NCI-H748 (cell line): Measurements from ENCODE around the gene MZB1.
"Not testable (repeated sequence)": the region's sequence is repeated elsewhere in the genome, so short reads cannot be mapped to it uniquely, and the experiment has no call there.

Source experiments
- DNase-seq: peaks from one replicate; lab custom pipeline; 2025; ENCODE audit not compliant: unreplicated experiment; lab: John Stamatoyannopoulos, UW

Gene MZB1

DNA sequence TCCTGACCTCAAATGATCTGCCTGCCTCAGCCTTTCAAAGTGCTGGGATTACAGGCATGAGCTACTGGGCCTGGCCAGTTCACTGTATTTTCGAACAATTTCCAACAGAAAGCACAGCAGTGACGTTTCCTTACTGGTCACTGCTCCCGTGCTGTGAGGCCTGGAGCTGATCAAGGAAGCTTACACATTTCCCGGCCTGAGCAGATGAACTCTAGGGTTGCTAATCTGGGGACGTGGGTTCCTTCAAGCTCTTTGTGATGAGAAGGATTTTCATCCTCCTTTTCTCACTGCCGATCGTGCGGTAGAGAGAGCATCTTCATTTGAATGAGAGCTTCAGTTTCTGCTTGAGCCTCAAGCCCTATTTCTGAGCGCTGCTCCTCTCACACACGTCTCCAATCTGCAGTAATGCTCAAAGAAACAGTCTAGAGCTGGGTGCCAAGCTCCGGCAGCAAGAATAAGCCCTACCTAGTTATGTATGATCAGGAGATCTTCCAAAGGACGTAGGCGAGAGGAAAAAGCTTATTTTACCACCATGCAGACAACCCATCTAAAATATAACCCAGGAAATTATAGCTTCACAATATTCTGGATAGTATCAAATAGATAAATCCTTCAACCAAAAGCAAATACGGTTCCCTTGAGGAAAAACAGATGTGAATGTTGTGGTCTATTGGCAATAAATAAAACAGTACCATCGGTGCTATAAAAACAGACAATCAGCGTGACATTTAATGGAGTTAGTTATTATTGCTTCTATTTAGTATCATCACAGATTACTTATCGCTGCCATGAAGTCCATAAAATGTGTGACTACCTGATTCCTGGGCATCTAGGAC lies 21.5 kb upstream of the MZB1 start:
- no peak for DNase-seq

GRCh38 chr5:139410121-139410992 lies 20.6 kb upstream of the MZB1 start:
- DNase-seq = no peak

- DNase-seq = not testable (repeated sequence)
These were observed 19.4 kb upstream of the MZB1 start for GRCh38 chr5:139409116-139409515.

- DNase-seq = no peak
These were observed 18.5 kb upstream of the MZB1 start for GRCh38 chr5:139408191-139408590.

DNA sequence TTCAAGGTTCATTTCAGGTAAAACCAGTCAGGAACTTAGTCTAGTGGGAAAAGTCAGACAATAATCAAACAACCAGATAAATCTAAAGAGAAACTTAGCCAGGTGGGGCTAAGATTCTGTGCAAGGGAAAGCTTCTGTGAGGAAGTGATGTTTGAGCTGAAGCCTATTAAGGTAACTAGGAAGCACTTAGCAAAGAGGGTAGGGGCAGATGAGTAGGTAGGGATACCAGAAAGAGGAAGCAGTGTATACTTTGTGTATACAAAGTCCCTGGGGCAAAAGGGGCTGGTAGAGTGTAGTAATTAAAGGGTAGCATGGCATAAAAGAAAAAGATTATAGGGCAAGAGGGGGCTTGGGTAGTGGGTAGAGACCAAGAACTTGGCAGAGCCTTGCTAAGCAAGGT lies 17.8 kb upstream of the MZB1 start:
- no peak for DNase-seq

- no peak for DNase-seq
These were observed 17.2 kb upstream of the MZB1 start for GRCh38 chr5:139406963-139407362.

- peak; percentile 46 for DNase-seq
These were observed 14.7 kb upstream of the MZB1 start for GRCh38 chr5:139404484-139404840.

DNA sequence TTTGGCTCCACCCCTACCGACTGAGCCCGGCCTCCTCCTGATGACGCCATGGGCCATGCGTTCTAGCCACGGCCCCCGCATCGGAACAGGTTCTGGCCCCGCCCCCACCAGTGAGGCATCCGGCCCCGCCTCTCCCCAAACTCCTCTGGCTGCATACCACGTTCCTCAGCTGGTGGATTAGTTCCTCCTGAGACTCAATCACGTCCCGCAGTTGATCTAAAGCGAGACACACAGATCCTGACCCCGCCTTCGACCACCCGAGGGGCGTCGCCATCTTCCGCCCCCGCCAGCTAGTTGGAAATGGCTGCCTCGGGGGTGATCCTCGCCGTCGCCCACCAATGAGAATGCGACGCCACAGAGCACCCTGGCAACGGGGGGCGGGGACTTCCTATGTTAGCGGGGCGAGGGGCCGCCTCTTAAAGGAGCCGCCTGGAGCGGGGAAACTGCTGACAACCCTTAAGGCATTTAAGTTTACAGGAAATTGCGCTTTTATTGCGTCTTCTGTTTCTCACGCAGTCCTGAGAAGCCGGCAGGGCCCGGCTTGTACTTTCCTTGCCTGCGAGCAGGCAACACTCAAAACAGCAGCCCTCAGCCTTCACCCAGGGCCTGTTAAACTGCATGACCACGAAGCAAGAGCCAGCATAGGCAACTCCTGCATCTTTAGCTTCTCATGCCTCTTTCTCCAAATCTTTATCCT lies 14.2 kb upstream of the MZB1 start, which contains the start of gene SPATA24:
TSS of gene SPATA24 (minus strand) at position 303 of the 697 bp plus-strand sequence. CDS start at position 274, 29 bp downstream.
- peak; percentile 97 for DNase-seq

DNA sequence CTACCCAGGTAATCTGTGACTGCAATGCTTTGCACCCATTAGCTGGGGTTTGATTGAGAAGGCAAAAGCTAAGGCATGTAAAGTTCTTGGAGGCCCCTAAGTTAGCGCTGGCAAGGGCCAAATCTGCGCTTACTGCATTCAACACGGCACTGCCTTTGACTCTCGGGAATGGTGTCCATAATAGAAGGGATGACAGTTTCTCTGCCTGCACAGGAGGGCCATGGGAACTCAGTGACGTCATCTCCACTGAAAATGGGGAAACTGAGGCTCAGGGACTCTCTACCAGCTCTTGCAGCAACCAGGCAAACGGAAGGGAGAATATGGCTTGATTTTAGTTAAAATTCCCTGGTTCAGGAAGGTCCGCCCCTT lies 13.7 kb upstream of the MZB1 start:
- no peak for DNase-seq

DNA sequence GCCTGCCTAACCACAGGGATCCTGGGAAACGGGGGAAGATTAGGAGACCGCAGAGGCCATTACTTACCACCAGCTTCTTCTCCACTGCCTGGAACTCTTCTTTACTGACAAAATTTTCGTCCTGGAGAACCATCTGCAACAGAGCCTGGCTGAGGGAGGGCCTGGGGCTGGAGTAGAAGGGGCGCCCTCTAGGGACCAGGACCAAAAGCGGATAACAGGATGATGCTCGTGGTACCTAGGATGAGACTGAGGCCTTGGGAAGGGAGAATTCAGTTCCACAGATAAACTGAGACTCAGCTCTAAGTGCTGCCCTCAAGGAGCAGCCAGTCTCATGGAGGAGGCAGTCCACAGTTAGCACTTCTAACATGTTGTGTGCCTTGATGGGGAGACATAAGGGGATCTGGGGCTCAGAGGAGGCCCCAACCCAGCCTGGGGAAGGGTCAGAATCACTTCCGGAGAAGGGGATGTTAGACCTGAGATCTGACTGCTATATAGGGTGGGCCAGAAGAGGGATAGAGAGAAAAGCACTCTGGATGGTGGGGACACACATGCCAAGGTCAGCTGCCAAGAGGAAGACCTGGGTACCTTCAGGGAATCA lies 12.9 kb upstream of the MZB1 start:
- DNase-seq = peak; percentile 37

DNA sequence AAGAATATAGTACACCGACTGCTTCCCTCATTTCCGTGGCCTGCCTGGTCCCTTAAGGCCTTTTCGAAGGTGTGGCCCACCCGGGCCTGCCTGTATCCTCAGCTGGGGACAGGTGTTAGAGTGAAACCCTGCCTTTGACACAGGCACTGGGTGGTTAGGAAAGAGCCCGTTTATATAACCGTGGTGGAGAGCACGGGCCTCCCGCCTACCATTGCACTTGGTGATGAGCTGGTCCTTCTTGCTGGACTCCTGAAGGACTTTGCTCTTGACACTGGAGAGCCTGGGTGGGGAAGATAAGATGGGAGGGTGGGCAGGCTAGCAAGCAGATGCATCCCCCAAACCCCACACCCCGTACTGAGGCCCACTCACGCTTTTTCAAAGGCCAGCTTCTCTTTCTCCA lies 11.8 kb upstream of the MZB1 start:
- DNase-seq = no peak

- DNase-seq = no peak
These were observed 9.9 kb upstream of the MZB1 start for GRCh38 chr5:139399501-139400121.

GRCh38 chr5:139397921-139398320 lies 8.2 kb upstream of the MZB1 start:
- no peak for DNase-seq

- DNase-seq = no peak
These were observed 7.0 kb upstream of the MZB1 start for GRCh38 chr5:139396691-139397090.

DNA sequence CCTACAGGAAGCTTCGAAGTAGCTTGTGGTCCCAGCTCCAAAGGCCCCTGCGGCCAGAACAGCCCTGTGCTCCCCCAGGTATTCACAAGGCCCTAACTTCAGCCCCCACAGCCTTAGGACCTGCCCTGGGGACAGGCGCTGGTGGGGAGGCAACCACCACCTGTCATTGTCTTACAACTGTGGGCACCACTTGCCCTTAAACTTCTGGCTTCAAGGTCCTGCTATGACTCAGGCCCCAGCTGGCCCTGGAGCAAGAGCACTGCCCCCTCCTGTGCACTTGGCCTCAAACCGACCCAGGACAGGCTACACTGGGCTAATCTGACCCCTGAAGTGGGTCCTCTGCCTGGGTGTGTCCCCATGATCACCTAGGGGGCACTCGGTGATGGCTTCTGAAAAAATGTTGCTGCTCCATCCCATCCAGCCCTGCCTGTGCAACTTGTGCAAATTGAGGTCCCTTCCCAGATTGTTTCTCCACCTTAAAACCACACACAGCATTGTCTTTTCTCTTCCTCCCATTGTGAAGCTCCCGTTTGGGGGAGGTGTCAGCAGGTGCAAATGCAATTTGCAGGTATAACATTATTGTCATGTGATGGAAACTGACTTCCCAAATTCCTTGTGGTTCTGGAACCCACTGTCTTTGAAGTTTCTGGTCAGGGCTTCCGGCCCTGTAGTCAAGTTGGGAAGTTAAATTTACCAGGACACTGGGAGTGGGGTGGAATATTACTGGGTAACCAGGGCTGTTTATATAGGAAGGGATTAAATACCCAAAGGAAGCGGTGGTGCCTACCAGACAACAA lies 6.3 kb upstream of the MZB1 start:
- DNase-seq = no peak

- no peak for DNase-seq
These were observed 5.2 kb upstream of the MZB1 start, which contains the start of gene PROB1 for GRCh38 chr5:139394654-139395566. Gene PROB1 (minus strand): TSS chr5:139395104. CDS start chr5:139395081, 23 bp downstream.

GRCh38 chr5:139394123-139394653 lies 4.5 kb upstream of the MZB1 start:
- DNase-seq = peak; percentile 57

DNA sequence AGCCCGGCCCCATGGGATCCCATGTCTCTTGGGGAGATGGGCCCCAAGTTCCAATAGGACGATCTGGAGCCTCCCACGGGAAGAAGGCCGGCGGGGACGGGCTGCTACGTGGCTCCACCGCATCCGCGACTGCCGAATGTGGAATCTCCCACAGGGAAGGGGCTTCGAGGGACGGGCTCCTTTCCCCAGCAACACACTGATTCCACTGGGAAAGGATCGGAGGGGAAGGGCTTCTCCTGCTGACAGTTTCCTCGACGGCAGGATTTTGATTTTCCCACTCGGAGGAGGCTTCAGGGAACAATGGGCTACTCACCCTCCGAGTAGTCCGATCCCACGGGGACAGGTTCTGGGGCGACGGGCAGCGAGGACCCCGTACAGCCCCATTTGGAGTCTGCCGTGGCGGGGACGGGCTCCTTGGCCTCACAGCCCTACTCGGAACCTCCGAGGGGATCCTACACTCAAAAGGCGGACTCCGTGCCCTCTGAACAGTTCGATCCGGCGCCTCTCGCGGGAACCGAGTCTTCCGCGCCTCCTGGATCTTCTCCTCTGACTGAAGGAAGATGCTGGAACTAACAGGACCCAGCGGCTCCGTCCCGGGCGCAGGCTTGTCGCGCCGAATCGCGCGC lies 3.9 kb upstream of the MZB1 start:
- peak; percentile 57 for DNase-seq
